ENCODE results near the gene MLLT10. TPM values are rescaled to one million over a fixed set of nuclear protein-coding genes. Genes with fewer than 3 reads are reported as not detected.
"Not testable (repeated sequence)": the region's sequence is repeated elsewhere in the genome, so short reads cannot be mapped to it uniquely, and the experiment has no call there.

Gene MLLT10
- total RNA-seq, 1 donor from 2014 or later: 49.1 TPM

- intact Hi-C loops (cut with micrococcal nuclease): no loop called here
Measured at GRCh38 chr10:21677551-21677950, 143.5 kb downstream of the MLLT10 start.

- intact Hi-C loops (cut with micrococcal nuclease): no loop called here
Measured at GRCh38 chr10:21681156-21681555, 147.1 kb downstream of the MLLT10 start.

DNA sequence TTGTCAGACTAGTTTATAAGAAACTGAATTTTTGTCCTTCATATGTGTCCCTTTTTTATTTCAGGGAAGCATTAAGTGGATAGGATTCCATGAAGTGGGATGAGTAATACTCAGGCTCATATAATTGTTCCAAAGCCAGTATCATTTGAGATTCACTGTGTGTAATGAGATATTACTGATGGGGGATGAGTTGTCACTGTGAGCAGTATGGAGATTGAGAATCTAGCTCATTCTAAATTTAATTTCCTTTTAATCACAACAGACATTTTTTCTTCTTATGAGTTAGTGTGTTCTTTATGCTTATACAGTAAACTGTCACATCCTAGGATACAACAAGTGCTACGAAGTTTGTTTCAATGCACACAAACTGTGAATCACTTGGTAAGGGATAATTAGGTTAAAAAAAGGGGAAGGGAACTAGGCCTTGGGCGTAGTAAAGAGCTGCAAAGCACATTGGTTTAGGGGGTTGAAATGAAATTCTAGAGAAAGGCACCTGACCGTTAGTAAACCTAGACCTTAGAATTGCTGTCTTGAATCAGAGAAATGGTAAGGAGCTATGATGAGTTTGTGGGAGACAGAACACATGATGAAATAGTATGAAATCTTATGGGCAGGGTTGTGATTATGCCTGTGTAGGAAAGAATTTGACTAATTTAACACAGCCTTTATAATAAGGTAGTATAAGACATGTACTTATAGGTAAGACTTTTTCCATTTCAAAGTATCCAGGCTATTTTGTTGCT, 153.4 kb downstream of the MLLT10 start:
- intact Hi-C loops (cut with micrococcal nuclease): no loop called here

GRCh38 chr10:21688009-21688332, 153.9 kb downstream of the MLLT10 start:
- intact Hi-C loops (cut with micrococcal nuclease): no loop called here

- intact Hi-C loops (cut with micrococcal nuclease): no loop called here
Measured at GRCh38 chr10:21688870-21689269, 154.8 kb downstream of the MLLT10 start.

GRCh38 chr10:21689881-21690280, 155.8 kb downstream of the MLLT10 start:
- intact Hi-C loops (cut with micrococcal nuclease): no loop called here

- intact Hi-C loops (cut with micrococcal nuclease): no loop called here
Measured at GRCh38 chr10:21692916-21693315, 158.9 kb downstream of the MLLT10 start.

- intact Hi-C loops (cut with micrococcal nuclease): no loop called here
Measured at GRCh38 chr10:21693418-21693817, 159.4 kb downstream of the MLLT10 start.

DNA sequence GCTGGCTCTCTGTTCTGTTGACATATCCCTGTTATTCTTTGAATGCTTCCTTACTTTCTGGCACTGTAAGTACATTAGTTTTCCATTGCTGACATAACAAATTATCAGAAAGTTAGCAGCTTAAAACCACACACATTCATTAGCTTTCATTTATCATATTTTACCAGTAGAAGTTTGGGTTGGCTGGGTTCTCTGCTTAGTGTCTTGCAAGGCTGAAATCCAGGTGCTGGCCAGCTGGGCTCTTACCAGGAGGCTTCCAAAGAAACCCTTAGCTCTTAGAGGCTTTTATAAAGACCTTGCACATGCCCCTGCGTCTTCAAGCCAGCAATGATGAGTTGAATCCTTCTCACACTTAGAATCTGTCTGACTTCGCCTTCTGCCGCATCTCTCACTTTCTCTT, 160.6 kb downstream of the MLLT10 start:
- intact Hi-C loops (cut with micrococcal nuclease): no loop called here

GRCh38 chr10:21696302-21696701, 162.3 kb downstream of the MLLT10 start:
- intact Hi-C loops (cut with micrococcal nuclease): no loop called here

DNA sequence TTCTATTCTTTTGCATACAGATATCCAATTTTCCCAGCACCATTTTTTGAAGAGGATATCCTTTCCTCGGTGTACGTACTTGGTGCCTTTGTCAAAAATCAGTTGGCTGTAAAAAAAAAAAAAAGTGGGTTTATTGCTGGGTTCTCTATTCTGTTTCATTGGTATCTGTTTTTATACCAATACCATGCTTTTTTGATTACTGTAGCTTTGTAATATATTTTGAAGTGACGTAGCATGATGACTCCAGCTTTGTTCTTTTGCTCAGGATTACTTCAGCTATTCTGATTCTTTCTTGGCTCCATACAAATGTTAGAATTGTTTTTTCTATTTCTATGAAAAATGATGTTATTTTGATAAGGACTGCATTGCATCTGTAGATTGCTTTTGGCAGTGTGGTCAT, 165.5 kb downstream of the MLLT10 start:
- intact Hi-C loops (cut with micrococcal nuclease): no loop called here

- intact Hi-C loops (cut with micrococcal nuclease): loop anchor here (5.0 to 10.0 kb wide), 2 partner anchors 644 to 912 kb away; partner anchors contain the start of gene SPAG6
Measured at GRCh38 chr10:21700474-21700873, 166.4 kb downstream of the MLLT10 start.

DNA sequence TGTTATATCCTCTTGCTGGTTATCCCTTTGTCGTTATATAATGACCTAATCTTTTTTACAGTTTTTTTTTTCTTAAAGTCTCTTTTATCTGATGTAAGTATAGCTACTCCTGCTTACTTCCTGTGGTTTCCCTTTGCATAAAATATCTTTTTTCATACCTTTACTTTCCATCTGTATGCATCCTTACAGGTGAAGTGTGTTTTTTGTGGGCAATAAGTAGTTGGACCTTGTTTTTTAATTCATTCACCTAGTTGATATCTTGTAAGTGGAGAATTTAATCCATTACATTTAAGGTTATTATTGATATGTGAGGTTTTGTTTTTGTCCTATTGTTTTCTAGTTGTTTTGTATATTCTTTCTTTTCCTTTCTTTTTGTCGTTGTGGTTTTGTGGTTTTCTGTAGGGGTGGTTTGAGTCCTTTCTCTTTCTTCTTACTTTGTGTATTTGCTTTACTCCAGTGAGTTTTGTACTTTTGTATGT, 168.6 kb downstream of the MLLT10 start:
- intact Hi-C loops (cut with micrococcal nuclease): loop anchor here (1.0 to 10.0 kb wide), 9 partner anchors 30 to 980 kb away; partner anchors contain the start of genes MLLT10, SKIDA1 and SPAG6

GRCh38 chr10:21705142-21705827, 171.3 kb downstream of the MLLT10 start:
- intact Hi-C loops (cut with micrococcal nuclease): loop anchor here (10.0 kb wide), 1 partner anchor 640 kb away; the partner anchor contains the start of gene SPAG6

DNA sequence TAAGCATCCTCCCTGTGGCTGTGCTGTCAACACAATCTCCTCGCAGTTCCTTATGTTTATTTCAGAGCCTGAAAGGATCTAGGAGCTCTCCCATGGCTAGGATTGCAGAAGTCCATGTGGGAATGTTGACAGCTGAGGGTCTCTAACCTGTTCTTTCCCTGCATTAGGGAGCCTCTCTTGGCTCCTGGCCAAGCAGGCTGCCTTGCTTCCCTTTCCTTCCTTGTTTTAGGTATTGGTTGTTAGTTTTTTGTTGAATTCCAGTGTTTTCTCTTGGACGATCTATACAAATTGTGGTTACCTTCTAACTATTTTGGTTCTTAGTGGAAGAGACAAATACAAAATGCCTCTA, 171.8 kb downstream of the MLLT10 start:
- intact Hi-C loops (cut with micrococcal nuclease): loop anchor here (10.0 kb wide), 1 partner anchor 639 kb away; the partner anchor contains the start of gene SPAG6

- intact Hi-C loops (cut with micrococcal nuclease): loop anchor here (10.0 kb wide), 1 partner anchor 637 kb away; the partner anchor contains the start of gene SPAG6
Measured at GRCh38 chr10:21707498-21707897, 173.5 kb downstream of the MLLT10 start.

DNA sequence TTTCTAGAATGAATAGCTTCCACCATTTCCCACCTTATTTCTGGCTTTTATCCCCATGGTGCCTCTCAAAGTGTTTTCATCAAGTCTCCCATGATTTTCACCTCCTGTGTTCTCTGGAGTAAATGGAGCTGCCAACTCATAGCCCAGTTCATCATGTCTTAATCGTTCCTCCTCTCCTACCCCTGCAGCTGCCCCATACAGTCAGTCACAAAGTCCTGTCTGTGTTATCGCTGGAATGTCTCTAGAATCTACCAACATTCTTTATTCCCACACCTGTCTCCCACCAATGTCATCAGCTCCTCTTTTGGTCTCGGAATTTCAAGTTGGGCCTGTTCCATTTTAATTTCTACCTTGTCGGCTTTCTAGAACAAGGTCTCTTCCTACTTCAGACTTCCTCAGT, 178.9 kb downstream of the MLLT10 start:
- intact Hi-C loops (cut with micrococcal nuclease): no loop called here

DNA sequence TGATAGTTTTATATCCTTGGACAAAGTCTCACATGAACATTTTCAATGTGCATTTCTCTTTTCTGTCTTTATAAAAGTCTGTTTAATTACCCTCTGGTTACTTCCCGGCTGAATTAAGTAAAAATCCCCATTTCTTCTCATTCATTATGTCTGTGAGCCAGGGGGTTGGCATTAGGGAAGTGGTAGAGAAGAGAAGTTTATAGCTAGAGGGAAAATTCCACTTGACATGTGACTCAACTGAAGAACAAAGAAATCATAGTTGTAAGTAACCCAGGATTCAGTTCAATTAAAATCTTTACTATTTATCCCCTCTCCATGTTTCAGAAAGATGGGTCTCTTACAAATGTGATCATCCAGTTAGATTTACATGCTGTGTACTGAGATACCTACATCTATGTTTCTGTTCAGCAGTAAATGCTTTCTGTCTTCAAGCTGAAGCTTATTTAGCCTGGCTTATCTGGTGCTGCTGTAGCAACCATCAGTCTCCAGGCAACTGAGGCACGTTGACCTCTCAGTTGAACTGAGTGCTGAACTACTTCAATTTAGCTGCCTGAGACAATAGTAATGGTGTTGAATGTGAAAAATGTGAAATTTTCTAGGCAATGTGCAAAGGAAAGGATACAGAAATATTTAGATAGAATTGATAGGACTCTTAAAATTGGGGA, 181.6 kb downstream of the MLLT10 start:
- intact Hi-C loops (cut with micrococcal nuclease): no loop called here

- intact Hi-C loops (cut with micrococcal nuclease): not testable (repeated sequence)
Measured at GRCh38 chr10:21717437-21718054, 183.5 kb downstream of the MLLT10 start.

DNA sequence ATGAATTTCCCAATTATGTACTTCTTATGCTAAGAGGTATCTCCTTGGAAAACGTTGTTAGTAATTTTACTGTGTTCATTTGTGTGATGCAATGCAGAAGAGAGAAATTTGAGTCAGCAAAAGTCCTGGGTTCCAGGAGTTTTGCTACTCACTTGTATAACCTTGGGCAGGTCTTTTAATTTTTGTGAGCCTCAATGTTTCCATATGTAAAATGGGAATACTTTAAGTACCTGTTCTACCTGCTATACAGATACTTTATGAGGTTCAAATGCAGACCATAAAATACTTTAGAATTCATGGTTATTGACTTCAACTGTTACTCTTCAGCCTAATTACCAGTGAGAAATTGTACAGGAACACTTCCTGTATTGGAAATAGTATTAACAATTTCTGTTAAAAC, 185.5 kb downstream of the MLLT10 start:
- intact Hi-C loops (cut with micrococcal nuclease): no loop called here

GRCh38 chr10:21720090-21720489, 186.1 kb downstream of the MLLT10 start:
- intact Hi-C loops (cut with micrococcal nuclease): no loop called here
